Retinal pigment epithelial cell (primary cell): Measurements from ENCODE around the gene CCDC201.
A peak's percentile ranks its signal among the peaks of the same experiment; 100 is the strongest.

Experiments
- DNase-seq: peaks from one replicate; pipeline ENCODE4 v3.0.0-alpha.2; 2010; ENCODE audit warnings: low read depth
- H3K4me3 ChIP-seq: 2 replicates; pipeline ENCODE4 v1.5.1; 2011; ENCODE audit warnings: mild to moderate bottlenecking, low read length, control low read depth, moderate library complexity
- TF ChIP-seq, protein P1 (sequence below): conservative IDR thresholded peaks from 2 replicates; pipeline ENCODE4 v1.5.1; 2011; ENCODE audit warnings: low read depth, low read length, control low read depth, inconsistent platforms

The CCDC201 gene, protein sequence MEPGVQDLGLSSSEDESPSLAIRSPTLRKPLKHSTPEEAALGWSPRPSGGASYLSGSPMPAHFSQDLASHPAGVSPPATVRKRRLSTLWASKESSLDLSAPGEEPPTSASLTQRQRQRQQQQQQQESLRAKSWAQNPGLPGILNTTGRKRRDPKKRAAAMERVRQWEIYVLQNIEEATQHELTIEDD

DNA sequence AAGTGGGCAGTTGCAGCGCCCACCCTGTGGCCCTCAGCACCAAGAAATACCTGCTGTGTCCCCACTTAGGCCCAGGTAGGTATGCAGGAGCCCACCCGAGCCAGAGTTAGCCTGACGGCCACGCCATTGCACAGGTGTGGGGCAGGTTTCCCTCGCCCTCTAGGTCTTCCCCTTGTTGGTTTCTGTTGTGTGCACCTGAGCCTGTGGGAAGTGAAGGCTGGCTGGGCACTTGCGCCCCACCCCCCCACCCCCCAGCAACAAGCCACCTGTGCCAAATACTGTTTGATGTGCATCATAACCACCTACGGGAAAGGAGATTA is at the start of gene CCDC201:
Gene CCDC201, minus strand, starts transcription at position 48 of the 320 bp plus-strand sequence. CDS start 75 bp downstream, outside the sequence.
- no peak within 1 kb of the TSS for H3K4me3 ChIP-seq
- TF ChIP-seq, protein P1, sequence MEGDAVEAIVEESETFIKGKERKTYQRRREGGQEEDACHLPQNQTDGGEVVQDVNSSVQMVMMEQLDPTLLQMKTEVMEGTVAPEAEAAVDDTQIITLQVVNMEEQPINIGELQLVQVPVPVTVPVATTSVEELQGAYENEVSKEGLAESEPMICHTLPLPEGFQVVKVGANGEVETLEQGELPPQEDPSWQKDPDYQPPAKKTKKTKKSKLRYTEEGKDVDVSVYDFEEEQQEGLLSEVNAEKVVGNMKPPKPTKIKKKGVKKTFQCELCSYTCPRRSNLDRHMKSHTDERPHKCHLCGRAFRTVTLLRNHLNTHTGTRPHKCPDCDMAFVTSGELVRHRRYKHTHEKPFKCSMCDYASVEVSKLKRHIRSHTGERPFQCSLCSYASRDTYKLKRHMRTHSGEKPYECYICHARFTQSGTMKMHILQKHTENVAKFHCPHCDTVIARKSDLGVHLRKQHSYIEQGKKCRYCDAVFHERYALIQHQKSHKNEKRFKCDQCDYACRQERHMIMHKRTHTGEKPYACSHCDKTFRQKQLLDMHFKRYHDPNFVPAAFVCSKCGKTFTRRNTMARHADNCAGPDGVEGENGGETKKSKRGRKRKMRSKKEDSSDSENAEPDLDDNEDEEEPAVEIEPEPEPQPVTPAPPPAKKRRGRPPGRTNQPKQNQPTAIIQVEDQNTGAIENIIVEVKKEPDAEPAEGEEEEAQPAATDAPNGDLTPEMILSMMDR = no peak
- DNase-seq = no peak

DNA sequence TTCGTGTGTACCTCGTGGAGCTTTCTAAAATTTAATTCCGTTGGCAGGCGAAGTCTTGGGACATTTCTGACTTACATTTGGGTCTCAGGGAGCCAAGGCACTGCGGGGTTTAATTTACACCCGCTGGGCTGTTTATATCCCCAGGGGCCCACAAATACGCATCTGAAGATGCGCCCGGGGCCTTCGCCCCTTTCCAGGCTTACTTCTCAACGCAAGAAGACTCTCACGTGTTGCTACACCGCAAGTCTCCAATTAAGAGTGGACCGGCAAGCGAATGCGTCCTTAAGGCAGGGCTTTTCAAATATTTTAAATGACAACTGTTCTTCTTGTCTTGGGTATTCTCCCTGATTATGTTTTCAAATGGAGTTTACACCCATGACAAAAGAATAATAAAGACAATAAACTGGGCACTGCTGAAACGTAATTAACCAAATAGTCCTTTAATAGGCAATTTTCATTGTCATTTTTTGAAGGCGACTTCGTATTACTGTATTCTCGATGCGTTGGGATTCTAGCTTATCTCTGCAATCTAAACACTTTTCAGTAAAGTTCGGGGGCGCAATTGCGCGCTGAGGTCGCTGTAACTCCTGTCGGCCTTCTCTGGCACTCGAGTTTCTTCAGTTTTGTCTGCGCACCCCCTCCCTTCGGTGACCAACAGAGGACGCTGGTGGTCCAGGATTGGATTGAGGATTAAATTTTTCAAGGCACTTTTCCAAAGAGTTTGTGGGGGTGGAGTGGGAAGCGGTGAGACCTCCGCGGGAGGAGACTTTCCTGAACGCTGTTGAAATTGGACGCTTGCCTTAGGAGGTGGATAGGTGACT is 49.0 kb upstream of the CCDC201 start:
- peak overlapping the region; percentile 43 for H3K4me3 ChIP-seq
- DNase-seq = peak; percentile 28
- TF ChIP-seq, protein P1 = peak; percentile 99

DNA sequence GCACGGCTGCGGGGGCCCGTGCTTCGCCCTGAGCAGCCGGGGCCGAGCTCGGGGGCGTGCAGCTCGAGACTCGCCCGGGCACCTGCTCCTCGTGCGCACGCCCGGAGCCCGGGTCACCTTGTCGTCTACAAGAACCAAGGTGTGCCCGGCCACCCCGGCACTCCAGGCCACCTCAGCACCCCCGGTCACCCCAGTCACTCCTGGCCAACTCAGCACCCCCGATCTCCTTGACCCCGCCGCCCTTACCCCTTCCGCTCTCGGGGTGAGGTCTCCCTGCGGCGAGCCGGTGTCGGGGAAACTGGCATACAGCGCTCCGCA is 48.5 kb upstream of the CCDC201 start:
- TF ChIP-seq, protein P1 = no peak
- DNase-seq = no peak
- H3K4me3 ChIP-seq = peak overlapping the region; percentile 43

DNA sequence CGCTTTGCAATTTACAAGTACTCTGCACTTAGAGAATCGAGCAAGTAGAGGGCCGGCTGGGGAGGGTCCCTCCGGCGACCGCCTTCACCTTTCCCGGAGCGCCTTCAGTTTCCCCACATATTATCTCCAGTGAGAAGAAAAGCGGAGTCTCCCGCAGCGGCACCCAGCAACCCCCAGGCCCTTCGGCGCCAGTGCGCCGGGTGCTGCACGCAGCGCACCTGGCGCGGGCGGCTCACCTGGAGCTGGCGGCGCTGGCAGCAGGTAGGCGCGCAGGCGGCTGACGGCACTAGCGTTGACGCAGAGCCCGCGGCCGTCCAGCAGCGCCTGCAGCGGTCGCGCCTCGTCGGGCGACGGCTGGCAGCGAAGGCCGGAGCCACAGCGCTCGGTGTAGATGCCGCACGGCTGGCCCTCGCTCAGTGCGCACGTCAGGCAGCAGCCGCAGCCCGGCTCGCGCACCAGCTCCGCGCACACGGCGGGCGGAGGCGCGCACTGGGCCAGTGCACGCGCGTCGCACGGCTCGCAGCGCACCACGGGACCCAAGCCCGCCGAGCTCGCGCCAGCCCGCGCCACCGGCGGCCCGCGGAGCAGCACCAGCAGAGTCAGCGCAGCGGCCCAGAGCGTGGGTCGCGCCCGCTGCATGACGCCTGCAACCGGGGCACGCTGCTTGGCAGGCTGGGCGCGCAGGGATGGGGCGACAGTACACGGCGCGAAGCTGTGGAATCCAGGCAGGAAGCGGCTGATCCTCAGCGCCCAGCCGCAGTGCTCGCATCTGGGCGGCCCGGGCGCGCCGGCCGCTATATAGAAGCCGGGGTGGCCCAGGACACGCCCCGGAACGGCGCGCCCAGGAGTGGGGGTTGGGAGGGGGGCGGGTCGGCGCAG is 47.9 kb upstream of the CCDC201 start, which contains the start of gene IGFBP3:
Gene IGFBP3, minus strand, starts transcription at position 771 of the 879 bp plus-strand sequence. Its CDS starts 132 bp downstream, at position 639.
- H3K4me3 ChIP-seq = peak within 1 kb of the TSS; percentile 43
- DNase-seq = no peak

DNA sequence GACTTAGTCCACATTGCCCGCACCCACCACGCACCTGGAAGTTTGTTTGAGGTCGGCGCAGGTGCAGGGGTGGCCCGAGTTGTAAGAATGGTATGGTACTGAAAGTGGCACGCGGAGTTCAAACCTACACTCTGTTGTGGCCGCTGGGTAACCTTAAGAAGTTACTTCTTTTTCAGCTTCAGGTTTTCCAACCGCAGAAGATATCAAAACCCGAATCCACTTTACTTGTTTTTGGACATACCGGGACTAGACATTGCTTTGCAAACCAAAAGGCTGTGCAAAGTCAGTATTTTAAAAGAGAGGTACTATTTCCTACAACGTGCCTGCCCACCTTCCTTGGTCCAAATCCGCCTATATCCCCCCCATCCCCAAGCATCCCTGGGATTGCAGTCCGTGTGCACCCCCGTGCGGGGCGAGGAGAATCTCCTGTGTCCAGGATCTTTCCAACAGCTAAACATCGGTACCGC is 47.1 kb upstream of the CCDC201 start:
- H3K4me3 ChIP-seq = peak overlapping the region; percentile 40
- no peak for DNase-seq
- TF ChIP-seq, protein P1 = no peak

More for the DNA sequence above, 47.9 kb upstream of the CCDC201 start, which contains the start of gene IGFBP3:
- TF ChIP-seq, protein P1 = no peak

DNA sequence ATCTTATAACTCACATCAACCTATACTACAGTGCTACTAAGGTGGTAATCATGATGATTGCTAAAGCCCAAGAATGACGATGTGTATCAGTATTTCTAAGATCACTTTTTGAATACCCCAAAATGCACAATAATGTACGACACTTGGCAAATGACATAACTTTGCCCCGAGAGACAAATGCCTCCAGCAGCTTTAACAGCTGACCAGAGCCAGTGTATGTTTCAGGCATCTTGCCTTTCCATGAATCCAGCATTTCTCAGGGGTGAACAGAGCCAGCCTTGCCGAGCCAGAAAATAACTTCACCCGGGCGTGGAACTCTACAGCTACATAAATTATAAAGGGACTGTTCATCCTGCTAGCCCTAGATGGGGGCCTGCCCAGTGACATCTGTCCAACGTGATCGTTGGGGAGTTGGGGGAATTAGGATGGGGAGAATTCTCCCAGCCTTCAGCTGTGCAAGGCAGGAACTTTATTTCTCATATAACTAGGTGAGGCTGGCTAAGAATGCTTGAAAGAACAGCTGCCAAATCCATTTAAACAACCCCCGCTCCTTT is 46.4 kb upstream of the CCDC201 start:
- DNase-seq = no peak
- TF ChIP-seq, protein P1 = no peak

More for the DNA sequence above, 46.4 kb upstream of the CCDC201 start:
- peak overlapping the region; percentile 40 for H3K4me3 ChIP-seq
